WTC11 (cell line): ENCODE measurements around the gene KCTD21. TPM values are rescaled to one million over a fixed set of nuclear protein-coding genes. Genes with fewer than 3 reads are reported as not detected.

ENCODE experiments used
- ATAC-seq: fragments of 200-7000 bp; cut with Tn5 transposase; 2 replicates; pipeline ENCODE4 v1.10.0; 2021; ENCODE audit warnings: mild to moderate bottlenecking, moderate library complexity
- CTCF ChIA-PET: fragments of 300-600 bp; sonication (Branson Sonifier 250); formaldehyde crosslinking; loops from one replicate; lab custom pipeline; 2021; ENCODE audit warnings: antibody characterized with exemption; lab: Charles Lee
- POLR2A ChIA-PET: fragments of 350-600 bp; sonication (Branson Sonifier 250); formaldehyde crosslinking; loops from one replicate; lab custom pipeline; 2021; ENCODE audit warnings: antibody characterized with exemption; lab: Charles Lee
- DNase-seq: peaks from one replicate; pipeline ENCODE4 v3.0.0; 2021; ENCODE audit warnings: low spot score
- H3K27ac Mint-ChIP-seq: 2 replicates; pipeline ENCODE4 v1.8.0; 2021; ENCODE audit warnings: mixed read lengths
- H3K27me3 Mint-ChIP-seq: 2 replicates; pipeline ENCODE4 v1.8.0; 2021; ENCODE audit warnings: low read depth, mild to moderate bottlenecking, moderate library complexity, mixed read lengths
- H3K36me3 Mint-ChIP-seq: 2 replicates; pipeline ENCODE4 v1.8.0; 2021; ENCODE audit warnings: mixed read lengths
- H3K4me1 Mint-ChIP-seq: 2 replicates; pipeline ENCODE4 v1.8.0; 2022; ENCODE audit warnings: mixed read lengths
- H3K4me3 Mint-ChIP-seq: 2 replicates; pipeline ENCODE4 v1.8.0; 2021; ENCODE audit warnings: mild to moderate bottlenecking, moderate library complexity, mixed read lengths
- H3K9me3 Mint-ChIP-seq: 2 replicates; pipeline ENCODE4 v1.8.0; 2021; ENCODE audit warnings: mixed read lengths
- EMX1 ChIP-seq: fragments of 250-450 bp; sonication (Bioruptor Pico); IDR thresholded peaks from 2 replicates; pipeline ENCODE4 v1.8.0; 2021; ENCODE audit warnings: mild to moderate bottlenecking
- ESRRA ChIP-seq: sonication (generic); formaldehyde crosslinking; IDR thresholded peaks from 2 replicates; pipeline ENCODE4 v1.8.1; 2022; ENCODE audit warnings: mild to moderate bottlenecking, missing genetic modification reagents, borderline replicate concordance
- MXD4 ChIP-seq: fragments of 250-450 bp; sonication (Bioruptor Pico); IDR thresholded peaks from 2 replicates; pipeline ENCODE4 v1.8.0; 2021; ENCODE audit warnings: mild to moderate bottlenecking, moderate library complexity, borderline replicate concordance
- MYBL2 ChIP-seq: sonication (generic); formaldehyde crosslinking; IDR thresholded peaks from 2 replicates; pipeline ENCODE4 v1.8.1; 2023; ENCODE audit warnings: mild to moderate bottlenecking, moderate library complexity, missing genetic modification reagents
- NR1H2 ChIP-seq: sonication (generic); formaldehyde crosslinking; IDR thresholded peaks from 2 replicates; pipeline ENCODE4 v1.9.0; 2021; ENCODE audit warnings: mild to moderate bottlenecking, moderate library complexity, missing genetic modification reagents
- TEAD4 ChIP-seq: sonication (generic); formaldehyde crosslinking; IDR thresholded peaks from 2 replicates; pipeline ENCODE4 v1.8.0; 2022; ENCODE audit warnings: mild to moderate bottlenecking, missing genetic modification reagents
- TP53 ChIP-seq: sonication (generic); formaldehyde crosslinking; IDR thresholded peaks from 2 replicates; pipeline ENCODE4 v1.8.1; 2023; ENCODE audit warnings: mild to moderate bottlenecking, missing genetic modification reagents
- ZNF416 ChIP-seq: fragments of 250-450 bp; sonication (Bioruptor Pico); IDR thresholded peaks from 2 replicates; pipeline ENCODE4 v1.9.0; 2021; ENCODE audit warnings: mild to moderate bottlenecking, inconsistent platforms
- total RNA-seq: library from RNA; stranded (reverse); gene quantifications from 3 replicates; pipeline ENCODE4 v1.2.3, GENCODE V29; 2021
- TF ChIP-seq, protein P1 (sequence below): fragments of 250-450 bp; sonication (Bioruptor Pico); IDR thresholded peaks from 2 replicates; pipeline ENCODE4 v1.9.0; 2021; ENCODE audit warnings: mild to moderate bottlenecking, borderline replicate concordance
- TF ChIP-seq, protein P2 (sequence below): sonication (generic); formaldehyde crosslinking; IDR thresholded peaks from 2 replicates; pipeline ENCODE4 v1.8.0; 2023; ENCODE audit warnings: missing genetic modification reagents, mild to moderate bottlenecking, borderline replicate concordance
- TF ChIP-seq, protein P3 (sequence below): sonication (generic); formaldehyde crosslinking; IDR thresholded peaks from 2 replicates; pipeline ENCODE4 v1.8.1; 2023; ENCODE audit warnings: mild to moderate bottlenecking, missing genetic modification reagents, moderate library complexity
- TF ChIP-seq, protein P4 (sequence below): sonication (generic); formaldehyde crosslinking; IDR thresholded peaks from 2 replicates; pipeline ENCODE4 v1.8.1; 2022; ENCODE audit warnings: mild to moderate bottlenecking, moderate library complexity, missing genetic modification reagents
- TF ChIP-seq, protein P5 (sequence below): sonication (generic); formaldehyde crosslinking; IDR thresholded peaks from 2 replicates; pipeline ENCODE4 v1.8.0; 2022; ENCODE audit warnings: mild to moderate bottlenecking, missing genetic modification reagents
- TF ChIP-seq, protein P6 (sequence below): sonication (generic); formaldehyde crosslinking; IDR thresholded peaks from 2 replicates; pipeline ENCODE4 v1.8.1; 2023; ENCODE audit warnings: mild to moderate bottlenecking, missing genetic modification reagents, borderline replicate concordance
- TF ChIP-seq, protein P7 (sequence below): sonication (generic); formaldehyde crosslinking; IDR thresholded peaks from 2 replicates; pipeline ENCODE4 v1.8.0; 2022; ENCODE audit warnings: mild to moderate bottlenecking, missing genetic modification reagents

Gene KCTD21
- total RNA-seq, 1 experiment from 2014 or later: 2.8 TPM

DNA sequence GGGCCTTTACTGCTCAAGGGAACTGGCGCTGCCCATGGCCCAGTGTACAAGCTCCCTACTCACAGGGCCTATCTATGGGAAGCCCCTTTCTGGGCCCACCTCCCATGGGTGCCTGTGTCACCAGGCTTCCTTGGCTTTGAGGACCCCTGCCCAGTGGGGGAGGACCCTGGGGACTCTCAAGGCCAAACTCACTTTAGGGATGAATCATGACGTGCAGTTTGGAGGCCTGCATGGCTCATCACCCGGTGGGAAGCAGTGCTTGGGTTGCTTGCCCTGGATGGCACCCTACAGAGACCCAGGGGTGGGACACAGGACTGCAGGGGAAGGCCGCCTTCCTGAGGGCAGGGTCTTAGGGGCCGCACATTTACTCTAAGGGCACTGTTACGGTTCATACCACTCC is 16.5 kb downstream of the KCTD21 start:
- peaks cover 4% of the 10 kb centered on the region; the same call in 1 of the 2 replicates for H3K36me3 Mint-ChIP-seq
- H3K27ac Mint-ChIP-seq: no peak overlapping the region
- POLR2A ChIA-PET: interaction anchor here (0.7 kb wide), 1 partner anchor 32 kb away, joined by 3 read pairs; no protein-coding TSS in a partner anchor
- H3K27me3 Mint-ChIP-seq: no peaks in the 10 kb centered on the region
- ATAC-seq (no peak), DNase-seq (no peak)
- H3K9me3 Mint-ChIP-seq: peaks cover 5% of the 10 kb centered on the region
- TF ChIP-seq NR1H2 (CRISPR knock-in tag) (no peak), TEAD4 (CRISPR knock-in tag) (no peak), MYBL2 (CRISPR knock-in tag) (no peak), TP53 (CRISPR knock-in tag) (no peak)
- TF ChIP-seq, protein P1, sequence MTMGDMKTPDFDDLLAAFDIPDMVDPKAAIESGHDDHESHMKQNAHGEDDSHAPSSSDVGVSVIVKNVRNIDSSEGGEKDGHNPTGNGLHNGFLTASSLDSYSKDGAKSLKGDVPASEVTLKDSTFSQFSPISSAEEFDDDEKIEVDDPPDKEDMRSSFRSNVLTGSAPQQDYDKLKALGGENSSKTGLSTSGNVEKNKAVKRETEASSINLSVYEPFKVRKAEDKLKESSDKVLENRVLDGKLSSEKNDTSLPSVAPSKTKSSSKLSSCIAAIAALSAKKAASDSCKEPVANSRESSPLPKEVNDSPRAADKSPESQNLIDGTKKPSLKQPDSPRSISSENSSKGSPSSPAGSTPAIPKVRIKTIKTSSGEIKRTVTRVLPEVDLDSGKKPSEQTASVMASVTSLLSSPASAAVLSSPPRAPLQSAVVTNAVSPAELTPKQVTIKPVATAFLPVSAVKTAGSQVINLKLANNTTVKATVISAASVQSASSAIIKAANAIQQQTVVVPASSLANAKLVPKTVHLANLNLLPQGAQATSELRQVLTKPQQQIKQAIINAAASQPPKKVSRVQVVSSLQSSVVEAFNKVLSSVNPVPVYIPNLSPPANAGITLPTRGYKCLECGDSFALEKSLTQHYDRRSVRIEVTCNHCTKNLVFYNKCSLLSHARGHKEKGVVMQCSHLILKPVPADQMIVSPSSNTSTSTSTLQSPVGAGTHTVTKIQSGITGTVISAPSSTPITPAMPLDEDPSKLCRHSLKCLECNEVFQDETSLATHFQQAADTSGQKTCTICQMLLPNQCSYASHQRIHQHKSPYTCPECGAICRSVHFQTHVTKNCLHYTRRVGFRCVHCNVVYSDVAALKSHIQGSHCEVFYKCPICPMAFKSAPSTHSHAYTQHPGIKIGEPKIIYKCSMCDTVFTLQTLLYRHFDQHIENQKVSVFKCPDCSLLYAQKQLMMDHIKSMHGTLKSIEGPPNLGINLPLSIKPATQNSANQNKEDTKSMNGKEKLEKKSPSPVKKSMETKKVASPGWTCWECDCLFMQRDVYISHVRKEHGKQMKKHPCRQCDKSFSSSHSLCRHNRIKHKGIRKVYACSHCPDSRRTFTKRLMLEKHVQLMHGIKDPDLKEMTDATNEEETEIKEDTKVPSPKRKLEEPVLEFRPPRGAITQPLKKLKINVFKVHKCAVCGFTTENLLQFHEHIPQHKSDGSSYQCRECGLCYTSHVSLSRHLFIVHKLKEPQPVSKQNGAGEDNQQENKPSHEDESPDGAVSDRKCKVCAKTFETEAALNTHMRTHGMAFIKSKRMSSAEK: no peak
- TF ChIP-seq, protein P2, sequence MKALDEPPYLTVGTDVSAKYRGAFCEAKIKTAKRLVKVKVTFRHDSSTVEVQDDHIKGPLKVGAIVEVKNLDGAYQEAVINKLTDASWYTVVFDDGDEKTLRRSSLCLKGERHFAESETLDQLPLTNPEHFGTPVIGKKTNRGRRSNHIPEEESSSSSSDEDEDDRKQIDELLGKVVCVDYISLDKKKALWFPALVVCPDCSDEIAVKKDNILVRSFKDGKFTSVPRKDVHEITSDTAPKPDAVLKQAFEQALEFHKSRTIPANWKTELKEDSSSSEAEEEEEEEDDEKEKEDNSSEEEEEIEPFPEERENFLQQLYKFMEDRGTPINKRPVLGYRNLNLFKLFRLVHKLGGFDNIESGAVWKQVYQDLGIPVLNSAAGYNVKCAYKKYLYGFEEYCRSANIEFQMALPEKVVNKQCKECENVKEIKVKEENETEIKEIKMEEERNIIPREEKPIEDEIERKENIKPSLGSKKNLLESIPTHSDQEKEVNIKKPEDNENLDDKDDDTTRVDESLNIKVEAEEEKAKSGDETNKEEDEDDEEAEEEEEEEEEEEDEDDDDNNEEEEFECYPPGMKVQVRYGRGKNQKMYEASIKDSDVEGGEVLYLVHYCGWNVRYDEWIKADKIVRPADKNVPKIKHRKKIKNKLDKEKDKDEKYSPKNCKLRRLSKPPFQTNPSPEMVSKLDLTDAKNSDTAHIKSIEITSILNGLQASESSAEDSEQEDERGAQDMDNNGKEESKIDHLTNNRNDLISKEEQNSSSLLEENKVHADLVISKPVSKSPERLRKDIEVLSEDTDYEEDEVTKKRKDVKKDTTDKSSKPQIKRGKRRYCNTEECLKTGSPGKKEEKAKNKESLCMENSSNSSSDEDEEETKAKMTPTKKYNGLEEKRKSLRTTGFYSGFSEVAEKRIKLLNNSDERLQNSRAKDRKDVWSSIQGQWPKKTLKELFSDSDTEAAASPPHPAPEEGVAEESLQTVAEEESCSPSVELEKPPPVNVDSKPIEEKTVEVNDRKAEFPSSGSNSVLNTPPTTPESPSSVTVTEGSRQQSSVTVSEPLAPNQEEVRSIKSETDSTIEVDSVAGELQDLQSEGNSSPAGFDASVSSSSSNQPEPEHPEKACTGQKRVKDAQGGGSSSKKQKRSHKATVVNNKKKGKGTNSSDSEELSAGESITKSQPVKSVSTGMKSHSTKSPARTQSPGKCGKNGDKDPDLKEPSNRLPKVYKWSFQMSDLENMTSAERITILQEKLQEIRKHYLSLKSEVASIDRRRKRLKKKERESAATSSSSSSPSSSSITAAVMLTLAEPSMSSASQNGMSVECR (CRISPR knock-in tag): no peak
- TF ChIP-seq, protein P3, sequence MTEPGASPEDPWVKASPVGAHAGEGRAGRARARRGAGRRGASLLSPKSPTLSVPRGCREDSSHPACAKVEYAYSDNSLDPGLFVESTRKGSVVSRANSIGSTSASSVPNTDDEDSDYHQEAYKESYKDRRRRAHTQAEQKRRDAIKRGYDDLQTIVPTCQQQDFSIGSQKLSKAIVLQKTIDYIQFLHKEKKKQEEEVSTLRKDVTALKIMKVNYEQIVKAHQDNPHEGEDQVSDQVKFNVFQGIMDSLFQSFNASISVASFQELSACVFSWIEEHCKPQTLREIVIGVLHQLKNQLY: no peak
- TF ChIP-seq, protein P4, sequence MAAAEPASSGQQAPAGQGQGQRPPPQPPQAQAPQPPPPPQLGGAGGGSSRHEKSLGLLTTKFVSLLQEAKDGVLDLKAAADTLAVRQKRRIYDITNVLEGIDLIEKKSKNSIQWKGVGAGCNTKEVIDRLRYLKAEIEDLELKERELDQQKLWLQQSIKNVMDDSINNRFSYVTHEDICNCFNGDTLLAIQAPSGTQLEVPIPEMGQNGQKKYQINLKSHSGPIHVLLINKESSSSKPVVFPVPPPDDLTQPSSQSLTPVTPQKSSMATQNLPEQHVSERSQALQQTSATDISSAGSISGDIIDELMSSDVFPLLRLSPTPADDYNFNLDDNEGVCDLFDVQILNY (CRISPR knock-in tag): no peak
- TF ChIP-seq, protein P5, sequence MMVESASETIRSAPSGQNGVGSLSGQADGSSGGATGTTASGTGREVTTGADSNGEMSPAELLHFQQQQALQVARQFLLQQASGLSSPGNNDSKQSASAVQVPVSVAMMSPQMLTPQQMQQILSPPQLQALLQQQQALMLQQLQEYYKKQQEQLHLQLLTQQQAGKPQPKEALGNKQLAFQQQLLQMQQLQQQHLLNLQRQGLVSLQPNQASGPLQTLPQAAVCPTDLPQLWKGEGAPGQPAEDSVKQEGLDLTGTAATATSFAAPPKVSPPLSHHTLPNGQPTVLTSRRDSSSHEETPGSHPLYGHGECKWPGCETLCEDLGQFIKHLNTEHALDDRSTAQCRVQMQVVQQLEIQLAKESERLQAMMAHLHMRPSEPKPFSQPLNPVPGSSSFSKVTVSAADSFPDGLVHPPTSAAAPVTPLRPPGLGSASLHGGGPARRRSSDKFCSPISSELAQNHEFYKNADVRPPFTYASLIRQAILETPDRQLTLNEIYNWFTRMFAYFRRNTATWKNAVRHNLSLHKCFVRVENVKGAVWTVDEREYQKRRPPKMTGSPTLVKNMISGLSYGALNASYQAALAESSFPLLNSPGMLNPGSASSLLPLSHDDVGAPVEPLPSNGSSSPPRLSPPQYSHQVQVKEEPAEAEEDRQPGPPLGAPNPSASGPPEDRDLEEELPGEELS (CRISPR knock-in tag): no peak
- H3K4me3 Mint-ChIP-seq: no peak overlapping the region
- H3K4me1 Mint-ChIP-seq: peaks cover 6% of the 10 kb centered on the region; the same call in 1 of the 2 replicates
- CTCF ChIA-PET: no interaction called here

DNA sequence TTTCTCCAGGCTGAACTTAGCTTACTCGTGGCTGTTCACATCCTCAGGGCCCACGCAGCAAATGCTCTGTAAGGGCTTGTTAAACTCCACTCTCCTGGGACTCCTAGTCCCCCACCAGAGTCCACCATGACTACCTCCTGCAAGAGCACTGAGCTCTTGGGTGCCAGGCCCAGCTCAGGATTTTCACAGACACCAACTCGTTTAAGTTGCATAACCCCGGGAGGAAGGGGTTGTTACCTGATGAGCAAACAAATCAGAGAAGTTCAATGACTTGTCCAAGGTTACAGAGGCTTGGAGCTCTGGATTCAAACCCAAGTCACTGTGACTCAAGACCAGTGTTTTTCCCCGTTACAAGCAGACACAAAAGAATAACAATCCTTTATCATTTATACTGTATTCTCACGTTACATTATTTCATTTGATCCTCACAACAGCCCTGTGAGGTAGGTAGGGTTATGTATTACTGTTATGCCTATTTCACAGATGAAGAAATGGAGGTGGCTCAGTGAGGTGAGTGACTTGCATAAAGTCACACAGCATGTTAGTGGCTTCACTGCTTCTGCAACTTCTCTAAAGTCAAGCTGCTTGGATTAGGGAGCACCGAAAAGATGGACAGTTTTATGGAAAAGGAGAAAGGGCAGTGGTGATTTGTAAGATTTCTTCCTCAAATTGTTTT is 17.4 kb downstream of the KCTD21 start:
- Mint-ChIP-seq H3K27me3 (no peaks in the 10 kb centered on the region), H3K27ac (no peak overlapping the region; the same call in 1 of the 2 replicates), H3K4me3 (no peak overlapping the region), H3K9me3 (peaks cover under 1% of the 10 kb centered on the region), H3K4me1 (peaks cover 6% of the 10 kb centered on the region; the same call in 1 of the 2 replicates), H3K36me3 (peaks cover 4% of the 10 kb centered on the region; the same call in 1 of the 2 replicates)
- ChIA-PET CTCF (no interaction called here), POLR2A (interaction anchor here (0.9 kb wide), 1 partner anchor 32 kb away, joined by 3 read pairs; the partner anchor contains the start of gene ALG8)
- ATAC-seq: no peak
- TF ChIP-seq EMX1 (CRISPR knock-in tag) (no peak), ESRRA (CRISPR knock-in tag) (no peak), TEAD4 (CRISPR knock-in tag) (no peak), ZNF416 (CRISPR knock-in tag) (no peak), MYBL2 (CRISPR knock-in tag) (no peak), MXD4 (CRISPR knock-in tag) (no peak)
- TF ChIP-seq, protein P6, sequence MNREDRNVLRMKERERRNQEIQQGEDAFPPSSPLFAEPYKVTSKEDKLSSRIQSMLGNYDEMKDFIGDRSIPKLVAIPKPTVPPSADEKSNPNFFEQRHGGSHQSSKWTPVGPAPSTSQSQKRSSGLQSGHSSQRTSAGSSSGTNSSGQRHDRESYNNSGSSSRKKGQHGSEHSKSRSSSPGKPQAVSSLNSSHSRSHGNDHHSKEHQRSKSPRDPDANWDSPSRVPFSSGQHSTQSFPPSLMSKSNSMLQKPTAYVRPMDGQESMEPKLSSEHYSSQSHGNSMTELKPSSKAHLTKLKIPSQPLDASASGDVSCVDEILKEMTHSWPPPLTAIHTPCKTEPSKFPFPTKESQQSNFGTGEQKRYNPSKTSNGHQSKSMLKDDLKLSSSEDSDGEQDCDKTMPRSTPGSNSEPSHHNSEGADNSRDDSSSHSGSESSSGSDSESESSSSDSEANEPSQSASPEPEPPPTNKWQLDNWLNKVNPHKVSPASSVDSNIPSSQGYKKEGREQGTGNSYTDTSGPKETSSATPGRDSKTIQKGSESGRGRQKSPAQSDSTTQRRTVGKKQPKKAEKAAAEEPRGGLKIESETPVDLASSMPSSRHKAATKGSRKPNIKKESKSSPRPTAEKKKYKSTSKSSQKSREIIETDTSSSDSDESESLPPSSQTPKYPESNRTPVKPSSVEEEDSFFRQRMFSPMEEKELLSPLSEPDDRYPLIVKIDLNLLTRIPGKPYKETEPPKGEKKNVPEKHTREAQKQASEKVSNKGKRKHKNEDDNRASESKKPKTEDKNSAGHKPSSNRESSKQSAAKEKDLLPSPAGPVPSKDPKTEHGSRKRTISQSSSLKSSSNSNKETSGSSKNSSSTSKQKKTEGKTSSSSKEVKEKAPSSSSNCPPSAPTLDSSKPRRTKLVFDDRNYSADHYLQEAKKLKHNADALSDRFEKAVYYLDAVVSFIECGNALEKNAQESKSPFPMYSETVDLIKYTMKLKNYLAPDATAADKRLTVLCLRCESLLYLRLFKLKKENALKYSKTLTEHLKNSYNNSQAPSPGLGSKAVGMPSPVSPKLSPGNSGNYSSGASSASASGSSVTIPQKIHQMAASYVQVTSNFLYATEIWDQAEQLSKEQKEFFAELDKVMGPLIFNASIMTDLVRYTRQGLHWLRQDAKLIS (CRISPR knock-in tag): no peak
- TF ChIP-seq, protein P7, sequence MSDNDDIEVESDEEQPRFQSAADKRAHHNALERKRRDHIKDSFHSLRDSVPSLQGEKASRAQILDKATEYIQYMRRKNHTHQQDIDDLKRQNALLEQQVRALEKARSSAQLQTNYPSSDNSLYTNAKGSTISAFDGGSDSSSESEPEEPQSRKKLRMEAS (CRISPR knock-in tag): no peak
- no peak for DNase-seq
